Activated effector memory CD4-positive, alpha-beta T cell treated with Interleukin-2 at 50 U/mL for 16 hours (primary cell): Measurements from ENCODE around the gene NCKAP1.
A peak's percentile ranks its signal among the peaks of the same experiment; 100 is the strongest.
"Not testable (repeated sequence)": the region's sequence is repeated elsewhere in the genome, so short reads cannot be mapped to it uniquely, and the experiment has no call there.

Source experiments
- DNase-seq: peaks from one replicate; pipeline ENCODE4 v3.0.0-alpha.2; 2020

The NCKAP1 gene, protein sequence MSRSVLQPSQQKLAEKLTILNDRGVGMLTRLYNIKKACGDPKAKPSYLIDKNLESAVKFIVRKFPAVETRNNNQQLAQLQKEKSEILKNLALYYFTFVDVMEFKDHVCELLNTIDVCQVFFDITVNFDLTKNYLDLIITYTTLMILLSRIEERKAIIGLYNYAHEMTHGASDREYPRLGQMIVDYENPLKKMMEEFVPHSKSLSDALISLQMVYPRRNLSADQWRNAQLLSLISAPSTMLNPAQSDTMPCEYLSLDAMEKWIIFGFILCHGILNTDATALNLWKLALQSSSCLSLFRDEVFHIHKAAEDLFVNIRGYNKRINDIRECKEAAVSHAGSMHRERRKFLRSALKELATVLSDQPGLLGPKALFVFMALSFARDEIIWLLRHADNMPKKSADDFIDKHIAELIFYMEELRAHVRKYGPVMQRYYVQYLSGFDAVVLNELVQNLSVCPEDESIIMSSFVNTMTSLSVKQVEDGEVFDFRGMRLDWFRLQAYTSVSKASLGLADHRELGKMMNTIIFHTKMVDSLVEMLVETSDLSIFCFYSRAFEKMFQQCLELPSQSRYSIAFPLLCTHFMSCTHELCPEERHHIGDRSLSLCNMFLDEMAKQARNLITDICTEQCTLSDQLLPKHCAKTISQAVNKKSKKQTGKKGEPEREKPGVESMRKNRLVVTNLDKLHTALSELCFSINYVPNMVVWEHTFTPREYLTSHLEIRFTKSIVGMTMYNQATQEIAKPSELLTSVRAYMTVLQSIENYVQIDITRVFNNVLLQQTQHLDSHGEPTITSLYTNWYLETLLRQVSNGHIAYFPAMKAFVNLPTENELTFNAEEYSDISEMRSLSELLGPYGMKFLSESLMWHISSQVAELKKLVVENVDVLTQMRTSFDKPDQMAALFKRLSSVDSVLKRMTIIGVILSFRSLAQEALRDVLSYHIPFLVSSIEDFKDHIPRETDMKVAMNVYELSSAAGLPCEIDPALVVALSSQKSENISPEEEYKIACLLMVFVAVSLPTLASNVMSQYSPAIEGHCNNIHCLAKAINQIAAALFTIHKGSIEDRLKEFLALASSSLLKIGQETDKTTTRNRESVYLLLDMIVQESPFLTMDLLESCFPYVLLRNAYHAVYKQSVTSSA

DNA sequence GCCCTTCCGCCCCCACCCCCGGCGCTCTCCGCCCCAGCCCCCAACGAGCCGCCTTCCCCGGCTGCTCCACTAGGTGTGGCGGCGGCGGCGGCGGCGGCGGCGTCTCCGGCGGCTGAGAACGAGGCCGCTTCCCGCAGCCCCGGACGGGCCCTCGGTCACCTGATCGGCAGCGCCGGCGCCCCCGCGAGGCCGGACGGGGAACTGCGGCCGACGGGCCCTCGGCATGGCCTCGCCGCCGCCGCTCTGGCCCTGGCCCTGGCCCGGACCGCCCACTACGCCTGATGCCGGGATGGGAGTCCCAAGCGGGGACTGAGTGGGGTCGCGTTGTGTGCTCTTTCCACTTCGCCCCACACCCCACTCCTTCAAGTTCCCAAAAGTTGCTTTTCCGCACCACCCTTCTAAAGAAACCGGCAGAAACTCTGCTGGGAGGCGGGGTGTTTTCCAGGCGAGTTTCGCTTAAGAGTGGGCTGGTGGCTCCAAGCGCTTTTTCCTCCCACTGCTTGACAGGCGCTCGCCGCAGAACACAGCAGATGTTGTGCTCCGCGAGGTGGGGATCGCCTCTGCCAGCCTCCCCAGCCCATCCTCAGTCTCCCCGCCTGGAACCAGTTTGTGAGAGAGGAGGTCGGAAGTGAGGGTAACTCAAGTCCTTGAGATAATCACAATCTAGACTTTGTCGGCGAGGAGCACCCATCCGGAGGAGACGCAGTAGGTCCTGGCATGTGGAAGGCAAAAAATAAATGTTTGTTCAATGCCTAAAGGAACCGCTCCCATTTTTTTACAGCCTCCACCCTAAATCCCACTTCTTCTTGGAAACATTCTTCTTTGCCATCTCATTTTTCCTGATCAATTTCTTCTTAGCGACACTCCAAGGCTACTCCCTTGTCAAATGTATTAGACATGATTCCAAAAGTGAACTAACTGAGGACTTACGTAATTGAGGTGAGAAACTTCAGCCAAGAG is at the start of gene NCKAP1:
TSS of gene NCKAP1 (minus strand) at position 117 of the 960 bp plus-strand sequence. CDS start 358 bp downstream, outside the sequence.
- peak; percentile 74 for DNase-seq

DNA sequence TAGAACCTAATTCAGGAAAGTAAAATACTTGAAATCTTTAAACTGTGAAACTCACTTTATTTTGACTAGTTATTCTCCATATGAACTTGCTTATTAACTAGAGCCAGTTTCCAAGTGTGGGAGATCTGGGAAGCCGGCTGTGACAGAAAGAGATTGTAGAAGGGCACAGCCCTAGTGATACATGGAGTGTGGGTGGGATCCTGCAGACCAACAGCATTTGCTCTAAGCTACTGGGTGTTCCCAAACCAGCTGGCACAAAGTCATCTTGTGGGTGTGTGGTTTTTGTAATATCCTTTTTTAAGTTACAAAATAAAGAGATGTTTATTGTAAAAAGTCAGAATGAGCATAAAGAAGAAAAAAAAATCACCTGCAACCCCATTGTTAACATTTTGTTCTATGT is 43.7 kb upstream of the NCKAP1 start:
- DNase-seq = no peak

DNA sequence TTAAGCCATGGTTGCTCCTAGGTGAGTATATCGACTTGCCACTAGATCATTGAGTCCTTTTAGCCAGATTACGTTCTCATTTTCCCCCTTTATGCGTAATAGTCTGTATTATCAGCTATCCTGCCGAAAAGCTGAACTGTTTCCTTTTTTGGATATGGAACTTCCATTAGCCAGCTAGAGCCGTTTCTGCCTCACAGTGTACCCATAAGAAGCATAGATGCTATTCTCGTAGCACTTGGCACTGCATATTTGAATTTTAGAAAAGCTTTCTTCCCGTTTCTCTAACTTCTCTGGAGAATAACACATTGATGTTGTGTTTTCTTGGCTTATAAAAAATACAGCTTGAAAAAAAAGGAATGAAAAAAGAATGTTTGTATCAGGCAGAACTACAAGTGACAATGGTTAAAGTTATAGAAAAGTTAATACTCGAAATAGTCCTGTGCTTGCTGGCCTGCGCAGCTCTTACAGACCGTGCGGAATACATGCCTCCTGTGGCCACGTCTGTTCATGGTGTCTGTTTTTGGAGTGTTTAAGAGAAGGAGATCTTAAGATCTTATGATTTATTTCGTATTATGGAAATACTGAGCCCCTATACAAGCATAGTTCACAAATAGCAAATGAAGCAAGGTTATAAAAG is 41.0 kb upstream of the NCKAP1 start:
- DNase-seq = no peak

DNA sequence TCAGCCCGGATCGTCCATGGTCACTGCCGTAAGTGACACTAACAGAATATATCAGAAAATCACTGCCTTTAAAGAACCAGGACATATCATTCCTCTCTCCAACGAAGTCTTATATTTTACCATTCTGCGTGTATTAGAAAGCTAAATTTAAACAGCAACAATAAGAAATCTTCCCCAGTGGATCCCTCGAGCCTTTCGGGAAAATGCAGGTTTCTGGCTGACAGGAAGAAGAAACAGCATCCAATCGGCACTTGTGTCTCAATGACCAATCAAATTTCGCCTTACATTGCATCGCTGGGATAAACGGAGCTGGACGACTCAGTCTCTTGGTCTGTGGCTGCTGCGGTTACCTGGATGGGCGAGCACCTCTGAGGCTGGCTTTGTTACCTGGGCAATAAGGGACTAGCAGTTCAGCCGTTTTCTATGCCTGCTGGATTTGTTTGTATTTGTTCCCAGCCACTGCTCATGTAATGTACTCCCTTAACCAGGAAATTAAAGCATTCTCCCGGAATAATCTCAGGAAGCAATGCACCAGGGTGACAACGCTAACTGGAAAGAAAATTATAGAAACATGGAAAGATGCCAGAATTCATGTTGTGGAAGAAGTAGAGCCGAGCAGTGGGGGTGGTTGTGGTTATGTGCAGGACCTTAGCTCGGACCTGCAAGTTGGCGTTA is 40.3 kb upstream of the NCKAP1 start, which contains the start of gene DUSP19:
TSS of gene DUSP19 (plus strand) at position 284 of the 675 bp plus-strand sequence. CDS start at position 471, 187 bp downstream.
- peak; percentile 66 for DNase-seq

DNA sequence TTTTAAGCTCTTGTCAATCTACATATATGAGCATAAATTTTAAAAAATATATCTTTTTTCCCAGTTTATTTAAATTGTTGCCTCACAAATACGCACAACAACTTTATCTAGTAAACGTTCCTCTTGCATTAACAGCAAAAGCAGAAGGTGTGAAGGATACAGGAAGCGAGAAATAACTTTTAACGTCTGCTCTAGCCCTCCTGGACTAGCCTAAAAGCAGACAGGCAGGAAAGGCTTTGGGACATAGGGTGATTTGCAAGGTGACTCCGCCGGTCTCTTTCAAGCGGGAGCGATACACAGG is 39.9 kb upstream of the NCKAP1 start:
- no peak for DNase-seq

DNA sequence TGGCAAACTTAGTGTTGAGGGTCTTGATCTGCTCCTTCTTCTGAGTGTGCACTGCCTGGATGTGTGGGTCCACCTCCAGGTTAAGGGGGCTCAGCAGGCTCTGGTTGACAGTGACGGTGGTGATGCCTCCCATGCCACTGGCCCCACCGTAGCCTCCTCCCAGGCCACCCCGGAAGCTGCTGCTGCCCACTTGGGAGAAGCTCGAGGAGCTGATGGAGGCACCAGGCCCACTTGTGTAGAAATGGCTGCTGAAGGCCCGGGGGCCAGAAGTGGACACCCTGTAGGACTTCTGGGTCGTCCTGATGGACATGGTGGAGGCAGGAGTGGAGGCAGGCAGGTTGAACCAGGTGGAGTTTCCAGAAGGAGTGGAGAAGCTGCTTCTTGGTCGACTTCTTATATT is 33.9 kb upstream of the NCKAP1 start:
- no peak for DNase-seq

DNA sequence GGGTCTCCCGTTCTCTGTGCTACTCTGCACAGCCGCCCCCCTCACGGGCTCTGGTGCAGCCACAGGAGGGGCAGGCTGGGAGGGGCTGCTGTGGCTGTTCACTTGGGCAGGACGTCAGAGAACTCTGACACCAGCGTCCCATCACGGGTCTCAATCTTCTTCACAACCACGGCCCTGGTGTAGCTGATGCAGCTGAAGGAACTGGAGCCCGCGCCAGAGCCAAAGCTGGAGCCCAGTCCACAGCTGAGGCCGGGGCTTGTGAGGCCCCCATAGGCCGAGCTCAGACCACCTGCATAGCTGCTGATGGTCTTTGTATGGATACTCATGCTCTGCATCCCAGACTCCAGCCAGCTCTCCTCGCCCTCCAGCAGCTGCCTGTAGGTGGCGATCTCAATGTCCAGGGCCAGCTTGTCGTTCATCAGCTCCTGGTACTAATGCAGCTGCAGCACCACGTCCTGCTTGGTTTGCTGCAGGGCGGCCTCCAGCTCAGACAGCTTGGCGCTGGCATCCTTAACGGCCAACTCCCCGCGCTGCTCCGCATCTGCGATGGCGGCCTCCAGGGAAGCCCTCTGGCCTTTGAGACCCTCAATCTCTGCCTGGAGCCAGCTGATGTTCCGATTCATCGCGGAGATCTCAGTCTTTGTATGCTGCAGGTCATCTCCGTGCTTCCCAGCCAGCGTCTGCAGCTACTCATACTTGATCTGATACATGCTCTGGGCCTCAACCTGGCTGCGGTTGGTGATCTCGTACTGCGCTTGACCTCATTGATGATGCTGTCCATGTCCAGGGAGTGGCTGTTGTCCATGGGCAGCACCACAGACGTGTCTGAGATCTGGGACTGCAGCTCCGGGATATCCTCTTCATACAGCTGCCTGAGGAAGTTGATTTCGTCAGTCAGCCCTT is 32.9 kb upstream of the NCKAP1 start:
- DNase-seq = no peak

DNA sequence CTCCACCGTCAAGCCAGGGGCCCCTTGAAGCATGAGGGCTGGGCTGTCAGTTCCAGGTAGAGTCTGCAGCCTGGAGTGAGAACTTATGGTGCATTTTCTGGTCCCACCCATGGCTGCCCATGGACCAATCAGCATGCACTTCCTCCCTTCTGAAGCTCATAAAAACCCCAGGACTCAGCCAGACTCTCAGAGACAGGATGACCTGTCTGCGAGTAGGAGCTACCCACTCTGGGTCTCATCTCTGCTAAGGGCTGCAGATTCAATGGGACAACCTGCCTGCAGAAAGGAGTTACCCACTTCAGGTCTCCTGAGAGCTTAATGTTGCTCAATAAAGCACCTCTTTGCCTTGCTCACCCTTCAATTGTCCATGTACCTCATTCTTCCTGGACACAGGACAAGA is 30.9 kb upstream of the NCKAP1 start:
- no peak for DNase-seq

DNA sequence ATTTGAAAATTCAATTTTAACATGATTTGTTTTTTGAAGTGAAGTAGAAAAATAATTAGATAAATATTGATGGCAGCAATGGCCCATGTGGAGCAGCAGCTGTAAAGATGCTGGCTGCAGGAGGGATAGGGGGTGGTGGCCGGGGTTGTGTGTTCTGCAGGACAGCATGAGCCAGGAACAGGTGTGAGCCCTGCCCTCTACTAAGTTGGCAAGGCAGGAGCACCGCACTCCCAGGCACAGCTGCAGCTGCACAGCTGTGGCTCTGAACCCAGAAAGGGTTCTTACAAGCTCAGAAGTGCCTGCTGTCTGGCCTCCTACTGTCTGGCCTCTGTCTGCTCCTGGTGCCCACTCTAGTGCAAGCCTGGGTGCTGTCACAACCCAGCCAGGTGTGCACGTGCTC is 30.3 kb upstream of the NCKAP1 start:
- no peak for DNase-seq

DNA sequence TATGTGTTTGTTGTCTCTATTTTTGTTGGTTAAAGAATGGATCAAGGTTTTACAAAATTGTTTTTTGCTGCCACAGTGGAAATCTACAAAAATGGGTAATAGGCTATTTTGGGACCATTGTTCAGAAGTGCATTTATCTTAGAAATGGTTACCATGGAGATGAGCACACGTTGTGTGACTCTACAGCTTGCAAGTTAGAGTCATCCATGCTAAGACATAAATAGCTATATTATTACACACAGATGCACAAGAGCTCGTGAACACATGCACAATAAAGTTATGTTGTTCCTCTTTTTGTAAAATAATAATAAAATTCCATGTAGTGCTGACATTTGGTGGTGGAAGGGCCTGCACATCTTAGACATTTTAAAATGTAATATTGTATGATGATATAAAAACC is 24.8 kb upstream of the NCKAP1 start:
- DNase-seq = no peak

DNA sequence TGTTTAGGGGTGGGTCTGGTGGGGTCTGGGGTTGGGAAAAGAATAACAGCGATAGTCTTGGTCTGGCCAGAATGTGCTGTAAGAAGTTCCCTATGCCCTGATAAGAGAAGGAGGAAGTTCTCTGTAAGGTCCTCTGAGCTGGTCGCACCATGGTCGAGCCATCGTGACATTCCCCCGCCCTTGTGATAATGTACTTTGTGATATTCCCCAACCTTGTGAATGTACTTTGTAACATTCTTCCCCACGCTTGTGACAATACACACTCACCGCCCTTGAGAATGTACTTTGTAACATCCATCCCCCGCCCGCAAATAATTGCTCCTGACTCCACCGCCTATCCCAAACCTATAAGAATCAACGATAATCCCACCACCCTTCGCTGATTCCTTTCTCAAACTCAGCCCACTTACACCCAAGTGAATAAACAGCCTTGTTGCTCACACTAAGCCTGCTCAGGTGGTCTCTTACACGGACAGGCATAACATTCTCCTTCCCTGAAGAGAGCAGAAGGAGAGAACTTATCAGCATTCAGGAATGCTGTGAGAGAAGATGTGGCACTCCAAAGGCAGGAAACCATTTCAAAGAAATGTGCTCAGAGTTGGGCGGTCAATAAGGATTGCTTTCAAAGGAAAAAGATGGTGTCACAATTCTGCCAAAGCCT is 22.4 kb upstream of the NCKAP1 start:
- no peak for DNase-seq

DNA sequence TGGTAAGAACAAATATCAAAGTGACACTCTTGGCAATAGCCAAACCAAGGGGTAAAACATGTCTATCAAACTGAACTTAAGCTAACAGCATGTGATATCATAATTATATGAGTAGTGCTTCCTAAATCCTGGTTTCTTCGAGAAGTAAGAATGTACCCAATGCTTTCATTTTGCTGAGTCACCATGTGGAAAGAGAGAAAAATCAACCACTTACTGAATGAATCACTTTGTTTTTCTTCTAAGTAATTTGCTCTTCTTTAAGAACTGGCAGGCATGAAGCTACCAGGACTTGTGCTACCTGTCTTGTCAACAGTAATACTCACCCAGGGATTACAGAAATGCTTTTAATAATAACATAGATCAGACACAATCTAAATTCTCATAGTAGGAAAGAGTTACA is 21.3 kb upstream of the NCKAP1 start:
- DNase-seq = no peak

DNA sequence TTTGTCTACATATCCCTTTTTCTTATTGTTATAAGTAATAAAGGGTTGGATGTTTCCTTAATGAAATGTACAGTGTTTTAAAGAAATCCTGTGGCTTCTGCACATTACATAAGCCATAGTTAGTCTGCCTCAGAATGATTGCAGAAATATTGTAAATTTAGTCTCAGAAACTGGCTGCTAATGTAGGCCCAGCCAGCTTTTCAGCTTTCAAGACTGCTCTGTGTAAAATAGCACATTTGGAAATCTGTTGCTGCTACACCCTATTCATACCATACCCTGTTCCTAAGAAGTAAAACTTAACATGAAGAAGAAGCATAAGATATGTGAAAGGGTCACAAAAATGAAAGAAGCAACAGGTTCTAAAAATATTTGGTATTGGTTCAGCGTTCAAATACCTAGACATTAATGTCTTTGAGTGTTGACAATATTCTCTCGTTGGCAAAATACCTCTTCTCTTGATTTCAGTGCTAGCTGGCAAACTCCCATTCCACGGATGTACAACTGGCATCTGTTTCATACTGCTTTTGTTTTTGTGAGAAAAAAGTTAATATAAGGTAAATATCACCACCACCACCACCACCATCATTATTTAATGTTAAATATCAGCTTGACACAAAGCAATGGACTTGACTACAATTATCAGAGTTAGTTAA is 19.2 kb upstream of the NCKAP1 start:
- no peak for DNase-seq

DNA sequence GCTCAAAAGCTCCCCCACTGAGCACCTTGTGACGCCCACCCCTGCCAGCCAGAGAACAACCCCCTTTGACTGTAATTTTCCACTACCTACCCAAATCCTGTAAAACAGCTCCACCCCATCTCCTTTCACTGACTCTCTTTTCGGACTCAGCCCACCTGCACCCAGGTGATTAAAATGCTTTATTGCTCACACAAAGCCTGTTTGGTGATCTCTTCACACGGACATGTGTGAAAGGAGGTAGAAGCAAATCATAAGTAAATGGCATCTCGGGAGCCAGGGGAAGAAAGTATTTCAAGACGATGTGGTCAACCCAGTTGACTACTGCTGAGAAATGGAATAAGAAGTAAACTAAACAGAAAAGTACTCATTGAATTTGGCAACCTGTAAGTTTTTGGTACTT is 11.2 kb upstream of the NCKAP1 start:
- no peak for DNase-seq

DNA sequence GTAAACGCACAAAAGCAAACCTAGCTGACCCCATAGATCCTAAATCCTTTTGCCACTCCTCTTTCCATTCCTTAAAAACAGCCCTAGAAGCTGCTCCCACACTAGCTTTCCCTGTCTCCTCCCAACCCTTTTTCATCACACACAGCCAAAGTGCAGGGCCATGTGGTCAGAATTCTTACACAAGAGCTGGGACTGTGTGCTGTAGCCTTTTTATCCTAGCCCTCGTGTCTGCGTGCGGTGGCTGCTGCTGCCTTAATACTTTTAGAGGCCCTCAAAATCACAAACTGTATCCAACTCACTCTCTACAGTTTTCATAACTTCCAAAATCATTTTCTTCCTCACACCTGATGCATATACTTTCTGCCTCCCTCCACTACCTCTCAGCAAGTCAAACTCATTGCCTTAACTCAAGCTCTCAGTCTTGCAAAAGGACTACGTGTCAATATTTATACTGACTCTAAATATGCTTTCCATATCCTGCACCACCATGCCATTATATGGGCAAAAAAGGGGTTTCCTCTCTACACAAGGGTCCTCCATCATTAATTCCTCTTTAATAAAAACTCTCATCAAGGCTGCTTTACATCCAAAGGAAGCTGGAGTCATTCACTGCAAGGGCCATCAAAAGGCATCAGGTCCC is 9.3 kb upstream of the NCKAP1 start:
- not testable (repeated sequence) for DNase-seq

DNA sequence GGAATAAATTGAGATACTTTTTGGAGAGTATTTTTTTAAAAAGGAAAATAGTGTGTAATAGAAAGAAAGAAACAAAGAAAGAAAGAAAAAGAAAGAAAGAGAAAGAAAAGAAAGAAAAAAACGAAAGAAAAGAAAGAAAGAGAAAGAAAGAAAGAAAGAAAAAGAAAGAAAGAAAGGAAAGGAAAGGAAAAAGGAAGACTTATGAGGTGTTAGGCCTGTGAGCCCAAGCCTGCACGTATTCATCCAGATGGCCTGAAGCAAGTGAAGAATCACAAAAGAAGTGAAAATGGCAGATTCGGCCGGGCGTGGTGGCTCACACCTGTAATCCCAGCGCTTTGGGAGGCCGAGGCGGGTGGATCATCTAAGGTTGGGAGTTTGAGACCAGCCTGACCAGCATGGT is 5.3 kb upstream of the NCKAP1 start:
- DNase-seq = not testable (repeated sequence)

DNA sequence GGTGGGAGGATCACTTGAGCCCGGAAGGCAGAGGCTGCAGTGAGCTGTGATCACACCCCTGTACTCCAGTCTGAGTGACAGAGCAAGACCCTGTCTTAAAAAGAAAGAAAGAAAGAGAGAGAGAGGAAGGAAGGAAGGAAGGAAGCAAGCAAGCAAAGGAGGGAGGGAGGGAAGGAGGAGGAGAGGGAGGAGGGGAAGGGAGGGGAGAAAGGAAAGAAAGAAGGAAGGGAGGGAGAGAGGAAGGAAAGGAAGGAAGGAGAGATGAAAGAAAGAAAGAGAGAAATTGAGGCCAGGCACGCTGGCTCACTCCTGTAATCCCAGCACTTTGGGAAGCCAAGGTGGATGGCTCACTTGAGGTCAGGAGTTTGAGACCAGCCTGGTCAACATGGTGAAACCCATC is 2.3 kb upstream of the NCKAP1 start:
- no peak for DNase-seq

DNA sequence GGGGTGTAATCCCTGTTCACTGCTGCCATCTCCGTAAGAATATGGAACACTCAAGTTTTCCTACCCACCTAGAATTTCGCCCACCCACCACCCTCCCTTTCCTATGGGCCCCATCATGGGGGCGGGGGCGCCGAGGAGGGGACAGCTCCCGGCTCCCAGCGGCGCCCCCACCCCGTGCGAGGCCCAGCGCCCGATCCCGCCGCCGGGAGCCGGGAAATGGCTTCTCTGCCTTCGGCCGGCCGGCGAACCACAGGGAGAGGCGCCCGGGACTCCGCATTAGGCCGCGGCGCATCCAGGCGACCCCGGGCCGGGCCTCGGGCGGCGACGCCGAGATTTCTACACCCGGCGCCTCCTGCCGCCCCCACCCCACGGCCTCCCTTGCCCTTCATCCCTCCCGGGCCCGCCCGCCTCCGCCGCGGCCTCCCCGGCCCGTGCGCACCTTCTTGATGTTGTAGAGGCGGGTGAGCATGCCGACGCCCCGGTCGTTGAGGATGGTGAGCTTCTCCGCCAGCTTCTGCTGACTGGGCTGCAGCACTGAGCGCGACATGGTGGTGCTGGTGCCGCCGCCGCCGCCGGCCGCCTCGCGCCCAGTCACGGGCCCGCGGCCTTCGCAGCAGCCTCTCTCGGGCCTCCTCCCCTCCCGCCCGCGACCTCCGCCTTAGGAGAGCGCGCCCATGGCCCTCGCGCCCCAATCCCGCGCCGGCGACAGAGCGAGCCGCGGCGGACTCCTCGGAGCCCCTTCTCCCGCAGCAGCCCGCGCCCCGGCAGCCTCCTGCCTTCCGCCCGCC is 510 bp downstream of the NCKAP1 start:
- peak; percentile 45 for DNase-seq
